NCI-H1105 (cell line): ENCODE results near the gene SLC35F4.

ENCODE experiments used
- DNase-seq: peaks from one replicate; lab custom pipeline; 2025; lab: John Stamatoyannopoulos, UW

The SLC35F4 gene

DNA sequence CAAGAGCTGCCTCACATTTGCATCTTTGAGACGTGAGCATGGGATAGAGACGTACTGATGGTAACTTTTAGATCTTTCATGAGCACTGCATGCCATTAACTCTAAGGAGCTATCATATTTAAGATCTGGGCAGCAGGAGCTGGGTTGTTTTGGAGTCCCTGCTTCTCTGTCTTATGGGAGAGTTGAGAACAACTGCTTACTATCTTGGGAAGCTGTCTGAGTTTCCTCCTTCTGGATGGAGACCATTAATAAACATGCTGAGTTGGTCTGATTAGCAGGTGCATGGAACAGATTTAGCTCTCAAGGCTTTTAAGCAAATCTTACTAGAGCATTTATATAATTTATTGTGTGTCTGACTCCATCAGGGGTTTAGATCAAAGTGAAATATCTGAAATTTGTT, 252.9 kb downstream of the SLC35F4 start:
- DNase-seq, result no peak

DNA sequence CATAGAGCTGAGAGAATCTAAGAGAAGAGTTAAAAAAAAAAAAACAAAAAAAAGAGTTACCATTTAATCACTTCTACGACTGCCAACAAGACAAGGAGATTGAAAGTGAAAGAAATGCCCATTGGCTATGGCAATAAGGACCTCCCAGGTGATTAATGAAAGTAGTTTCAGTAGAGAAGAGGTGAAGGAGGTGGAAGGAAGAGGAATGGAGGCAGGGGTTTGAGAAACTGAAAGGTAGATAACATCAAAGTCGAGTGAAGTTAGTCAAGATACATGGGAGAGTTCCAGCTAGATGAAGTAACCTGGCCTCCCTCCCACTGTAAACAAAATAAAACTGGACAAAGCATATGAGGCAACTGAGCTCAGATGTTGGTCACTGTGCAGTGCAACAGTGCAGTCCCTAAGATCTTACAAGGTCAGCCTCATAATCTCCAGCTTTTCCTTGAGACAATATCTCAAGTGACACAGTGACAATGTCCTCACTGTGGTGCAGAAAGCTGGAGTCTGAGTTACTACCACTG, 254.3 kb downstream of the SLC35F4 start:
- no peak for DNase-seq

DNA sequence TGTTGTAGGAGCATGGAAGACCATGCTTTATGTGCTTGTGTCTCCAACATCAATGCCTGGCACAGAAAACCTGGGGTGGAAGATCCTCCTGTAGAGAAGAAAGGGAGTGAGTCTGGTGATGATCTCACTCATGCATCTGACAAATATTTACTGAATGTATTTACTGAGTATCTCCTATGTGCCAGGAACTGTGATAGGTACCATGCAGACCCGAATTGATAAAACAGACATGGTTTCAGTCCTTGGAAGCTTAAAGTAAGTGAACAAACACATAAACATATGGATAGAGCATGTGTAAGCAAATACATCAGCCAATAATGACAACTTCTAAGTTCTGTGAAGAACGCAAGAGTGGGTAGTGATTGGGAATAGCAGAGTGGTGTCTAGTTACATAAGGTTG, 255.3 kb downstream of the SLC35F4 start:
- DNase-seq, result no peak

DNA sequence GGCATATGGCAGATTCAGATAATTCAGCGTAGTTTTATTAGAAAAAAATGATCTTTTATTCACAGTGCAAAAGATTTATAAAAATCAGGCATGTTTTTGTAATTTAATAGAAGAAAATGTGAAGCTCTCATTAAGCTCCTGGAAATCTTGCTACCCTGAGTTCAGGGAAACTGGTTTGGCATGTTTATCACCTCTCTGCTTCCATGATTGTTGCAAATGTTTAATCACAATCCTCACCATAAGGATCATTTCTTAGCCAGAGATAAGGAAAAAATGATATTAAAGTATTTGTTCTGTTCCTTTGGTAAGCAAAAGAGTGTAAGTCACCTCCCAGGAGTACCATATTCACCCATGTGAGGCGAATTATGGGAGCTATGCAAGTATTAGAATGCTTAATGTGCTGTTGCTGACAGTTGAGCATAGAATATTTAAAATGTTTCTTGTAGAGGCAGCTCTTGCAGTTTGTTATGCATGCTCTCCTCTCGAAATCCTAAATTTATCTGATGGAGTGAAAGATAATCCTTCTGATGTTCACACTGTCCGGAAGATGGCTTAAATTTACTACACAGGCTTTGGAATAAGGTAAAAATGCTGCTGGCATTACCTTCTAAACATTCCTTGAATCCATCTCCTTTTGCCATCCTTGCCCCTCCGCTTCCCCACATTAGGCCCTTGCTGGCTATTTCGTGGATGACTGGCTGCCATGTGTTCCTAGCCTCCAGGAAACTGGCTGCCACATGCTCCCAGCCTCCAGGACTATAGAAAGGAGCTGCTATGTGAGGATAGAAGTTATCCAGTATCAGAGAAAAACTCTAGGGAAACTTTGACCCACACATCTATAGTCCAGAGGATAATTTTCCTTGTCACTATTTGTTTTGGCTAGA, 256.5 kb downstream of the SLC35F4 start:
- no peak for DNase-seq

DNA sequence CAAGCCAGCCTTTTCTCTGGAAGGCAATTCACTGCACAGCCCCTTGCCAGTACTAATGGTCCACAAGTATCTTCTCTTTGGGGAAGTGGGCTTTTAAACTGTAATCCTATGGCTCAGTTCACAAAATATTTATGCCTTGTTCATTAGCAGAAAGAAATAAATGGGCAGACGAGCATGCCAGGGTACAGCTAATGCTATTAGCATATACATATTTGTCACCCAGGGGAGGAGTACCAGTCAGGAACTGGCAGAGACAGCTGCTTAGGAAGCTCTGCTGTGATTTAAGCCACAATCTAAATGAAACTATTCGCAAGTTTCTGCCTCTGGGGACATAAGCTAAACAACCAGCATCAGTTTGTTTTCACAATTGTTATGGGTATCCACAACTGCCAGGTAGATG, 258.8 kb downstream of the SLC35F4 start:
- no peak for DNase-seq

DNA sequence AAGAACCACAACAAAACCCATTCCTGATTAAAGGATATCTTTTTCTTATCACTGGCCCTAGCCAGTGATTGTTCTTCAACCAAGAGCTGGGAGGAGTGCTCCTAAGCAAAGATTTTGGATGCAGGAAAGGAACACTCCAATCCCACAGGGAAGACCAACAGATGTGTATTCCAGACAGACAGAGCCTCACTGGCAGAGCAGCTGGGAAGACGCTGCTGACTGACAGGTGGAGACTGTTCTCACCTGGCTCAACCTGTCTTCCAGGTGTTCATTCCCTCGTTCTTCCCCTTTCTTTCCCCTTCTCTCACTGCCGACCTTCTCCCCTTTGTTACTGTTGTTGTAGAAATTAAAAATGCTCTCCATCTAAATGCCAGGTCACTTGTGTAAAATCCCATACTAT, 282.5 kb downstream of the SLC35F4 start:
- DNase-seq, result no peak

DNA sequence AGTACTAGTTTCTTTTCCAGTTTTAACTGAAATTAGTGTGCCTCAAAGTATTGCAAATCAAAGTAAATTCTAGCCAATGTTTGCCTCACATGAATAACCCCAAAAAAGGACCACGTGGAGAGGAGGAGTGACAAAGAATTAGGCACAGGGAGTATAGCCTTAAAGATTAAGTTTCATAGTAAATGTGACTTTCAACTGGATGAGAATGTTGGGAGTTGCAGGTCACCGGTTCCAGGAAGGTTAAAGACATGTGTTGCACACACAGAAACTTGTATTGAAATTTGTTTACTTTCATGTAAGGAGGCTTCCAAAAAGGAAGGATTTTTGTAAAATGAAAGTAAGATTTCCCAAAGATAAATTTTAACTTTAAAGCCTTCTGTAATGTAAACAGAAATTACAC, 283.1 kb downstream of the SLC35F4 start:
- no peak for DNase-seq

DNA sequence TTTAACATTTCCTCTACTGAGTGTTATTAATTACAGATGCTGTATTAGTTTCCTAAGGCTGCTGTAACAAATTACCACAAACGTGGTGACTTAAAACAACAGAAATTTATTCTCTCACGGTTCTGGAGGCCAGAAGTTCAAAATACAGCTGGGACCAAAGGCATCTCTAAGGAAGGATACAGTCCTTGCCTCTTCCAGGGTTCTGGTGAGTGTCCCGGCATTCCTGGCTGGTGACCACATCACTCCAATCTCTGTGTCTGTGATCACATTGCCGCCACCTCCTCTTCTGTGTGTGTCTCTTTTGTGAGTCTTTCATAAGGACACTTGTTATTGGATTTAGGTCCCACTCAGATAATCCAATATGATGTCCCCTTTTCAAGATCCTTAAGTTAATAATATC, 287.1 kb downstream of the SLC35F4 start:
- no peak for DNase-seq

DNA sequence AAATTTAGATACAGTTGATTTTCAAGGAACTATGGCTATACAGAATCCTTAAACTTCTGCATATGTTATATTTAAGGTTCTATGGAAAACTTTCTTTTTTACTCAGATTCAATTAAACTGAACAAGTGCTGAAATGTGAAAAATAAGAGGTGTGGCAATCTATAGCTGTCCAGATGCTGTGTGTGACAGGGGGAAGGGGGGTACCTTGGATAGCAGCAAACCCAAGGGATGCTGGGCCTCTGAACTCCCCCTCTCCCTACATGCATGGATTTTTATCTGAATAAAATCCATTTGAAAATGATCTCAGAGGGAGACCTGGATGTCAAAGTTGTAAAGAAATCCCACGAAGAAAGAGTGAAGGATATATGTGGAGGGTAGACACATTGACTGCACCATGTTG, 289.4 kb downstream of the SLC35F4 start:
- no peak for DNase-seq

DNA sequence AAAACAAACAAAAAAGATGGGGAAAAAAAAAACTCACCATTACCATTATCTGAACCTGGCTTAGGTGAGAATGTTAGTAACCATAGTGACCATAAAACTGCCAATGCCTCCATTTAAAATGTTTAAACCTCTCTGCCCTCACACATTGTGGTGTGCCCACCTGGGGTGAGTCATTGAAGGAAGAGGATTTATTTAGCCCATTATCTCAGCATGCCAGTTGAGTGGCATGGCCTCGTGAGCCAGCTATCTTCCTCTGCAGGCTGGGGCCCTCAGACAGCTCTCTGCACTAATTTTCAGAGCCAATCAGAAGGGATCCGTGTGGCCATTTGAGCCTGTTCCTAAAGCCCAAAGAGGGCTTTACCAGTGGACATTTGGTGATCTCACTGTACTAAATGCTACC, 290.4 kb downstream of the SLC35F4 start:
- no peak for DNase-seq

DNA sequence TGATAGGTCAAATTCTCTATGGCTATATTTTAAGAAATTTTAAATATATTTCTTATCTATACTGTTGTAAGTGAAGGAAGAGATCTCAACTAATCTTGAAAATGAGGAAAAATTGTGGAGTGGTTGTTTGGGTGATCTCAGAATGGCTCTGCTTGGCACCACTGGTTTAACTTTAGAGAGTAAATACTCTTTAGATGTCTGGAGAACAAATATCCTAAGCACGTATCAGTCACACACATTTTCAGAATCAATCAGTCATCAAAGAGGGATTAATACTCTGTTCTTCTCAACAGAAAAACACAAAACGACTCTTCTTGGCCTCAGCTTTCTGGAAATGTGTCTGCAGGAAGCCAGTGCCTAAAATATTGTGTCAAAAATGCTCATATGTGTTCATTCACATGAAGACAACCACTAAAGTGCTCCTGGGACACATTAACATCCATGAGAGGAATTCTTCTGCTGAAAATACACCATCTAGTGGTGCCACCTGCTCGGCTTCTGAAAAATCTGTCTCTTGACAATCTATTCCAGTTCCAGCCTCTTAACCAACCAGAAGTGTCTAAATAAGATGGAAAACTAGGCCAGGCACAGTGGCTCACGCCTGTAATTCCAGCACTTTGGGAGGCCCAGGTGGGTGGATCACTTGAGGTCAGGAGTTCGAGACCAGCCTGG, 291.1 kb downstream of the SLC35F4 start:
- no peak for DNase-seq

DNA sequence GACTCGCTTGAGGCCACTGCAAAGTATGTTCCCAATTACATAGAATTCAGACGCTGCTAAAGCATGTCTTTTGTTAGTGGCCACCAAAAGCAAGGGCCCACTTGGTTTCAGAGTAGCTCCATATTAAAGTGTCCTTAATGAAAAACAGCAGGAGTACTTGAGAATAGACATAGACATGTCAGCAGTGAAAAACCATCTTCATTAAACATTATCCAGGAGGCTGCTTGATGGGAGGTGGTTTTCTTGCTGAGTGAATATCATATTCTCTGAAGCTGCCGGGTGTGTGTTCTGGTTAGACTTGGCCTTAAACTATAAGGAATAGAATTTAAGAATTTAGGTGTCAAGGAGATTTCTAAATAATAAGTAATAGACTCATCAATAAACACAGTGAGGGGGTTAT, 292.7 kb downstream of the SLC35F4 start:
- DNase-seq, result no peak

DNA sequence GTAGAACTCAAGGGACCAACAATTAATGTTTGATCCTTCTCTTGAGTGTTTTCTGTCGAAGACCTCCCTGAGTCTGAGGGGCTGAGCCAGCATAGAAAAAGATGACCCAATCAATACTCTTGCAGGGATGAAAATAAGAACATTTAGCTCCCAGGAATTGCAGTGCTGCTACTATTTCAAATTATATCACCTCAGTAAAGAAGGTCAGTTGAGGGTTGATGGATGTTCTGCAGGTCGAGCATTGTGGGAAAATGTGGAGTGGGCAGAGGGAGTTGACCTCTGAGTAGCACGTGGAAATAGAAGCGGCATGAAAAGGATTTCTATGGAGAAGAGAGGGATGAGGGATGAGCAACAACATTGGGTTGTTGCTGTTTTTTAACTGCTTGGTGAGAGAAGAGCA, 297.3 kb downstream of the SLC35F4 start:
- no peak for DNase-seq

DNA sequence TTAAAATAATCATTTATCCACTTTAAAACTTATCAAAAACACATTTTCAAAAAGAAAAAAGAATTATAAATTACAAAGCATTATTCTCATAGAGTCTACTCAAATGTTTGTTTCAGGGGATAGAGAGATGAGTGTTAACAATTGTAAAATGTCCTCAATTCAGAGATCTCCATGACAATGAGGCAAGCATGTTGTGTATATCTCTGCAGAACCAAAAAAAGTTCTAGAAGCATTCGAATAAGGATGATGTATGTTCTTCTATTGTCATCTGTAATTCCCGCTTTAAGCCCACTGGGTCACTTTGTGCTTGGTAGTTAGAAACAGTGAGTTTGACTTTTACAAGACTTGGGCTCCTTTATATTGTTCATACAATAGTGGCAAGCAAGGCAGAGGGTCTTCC, 298.7 kb downstream of the SLC35F4 start:
- DNase-seq, result no peak

DNA sequence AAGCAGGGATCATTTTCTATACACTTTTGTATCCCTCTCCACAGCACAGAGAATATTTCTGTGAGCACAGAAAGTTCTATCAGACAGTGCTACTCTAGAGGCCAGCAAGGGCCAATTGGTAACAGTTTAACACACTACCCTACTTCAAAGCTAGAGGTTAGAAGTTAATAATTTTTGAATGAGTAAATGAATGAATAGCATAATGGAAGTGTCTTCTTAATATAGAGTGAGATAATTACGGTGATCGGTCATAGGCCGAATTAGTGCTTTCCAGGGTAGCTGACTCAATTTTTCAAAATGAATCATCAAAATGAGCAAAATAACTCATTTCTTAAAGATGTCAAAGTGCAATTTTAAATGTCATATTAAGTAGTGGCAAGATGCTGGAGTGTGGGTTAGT, 305.2 kb downstream of the SLC35F4 start:
- DNase-seq, result no peak

DNA sequence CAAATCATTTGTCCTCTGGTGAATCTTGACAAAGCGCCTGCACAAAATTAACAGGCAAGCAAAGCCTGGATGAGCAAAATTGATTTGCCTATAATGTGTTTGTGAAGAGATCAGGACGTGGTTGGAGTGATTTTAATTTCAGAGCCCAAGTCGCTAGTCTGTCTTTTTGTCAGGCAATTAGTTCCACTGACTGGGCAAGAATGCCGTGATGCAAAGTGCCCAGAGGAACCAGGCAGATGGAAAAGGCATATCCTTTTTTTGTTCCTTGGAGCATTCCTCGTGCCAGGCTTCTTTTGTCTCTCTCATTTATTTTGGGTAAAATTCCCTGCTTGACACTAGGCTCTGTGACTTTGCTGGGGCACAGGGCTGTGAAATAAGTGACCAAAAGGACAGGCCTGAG, 306.3 kb downstream of the SLC35F4 start:
- DNase-seq, result no peak

DNA sequence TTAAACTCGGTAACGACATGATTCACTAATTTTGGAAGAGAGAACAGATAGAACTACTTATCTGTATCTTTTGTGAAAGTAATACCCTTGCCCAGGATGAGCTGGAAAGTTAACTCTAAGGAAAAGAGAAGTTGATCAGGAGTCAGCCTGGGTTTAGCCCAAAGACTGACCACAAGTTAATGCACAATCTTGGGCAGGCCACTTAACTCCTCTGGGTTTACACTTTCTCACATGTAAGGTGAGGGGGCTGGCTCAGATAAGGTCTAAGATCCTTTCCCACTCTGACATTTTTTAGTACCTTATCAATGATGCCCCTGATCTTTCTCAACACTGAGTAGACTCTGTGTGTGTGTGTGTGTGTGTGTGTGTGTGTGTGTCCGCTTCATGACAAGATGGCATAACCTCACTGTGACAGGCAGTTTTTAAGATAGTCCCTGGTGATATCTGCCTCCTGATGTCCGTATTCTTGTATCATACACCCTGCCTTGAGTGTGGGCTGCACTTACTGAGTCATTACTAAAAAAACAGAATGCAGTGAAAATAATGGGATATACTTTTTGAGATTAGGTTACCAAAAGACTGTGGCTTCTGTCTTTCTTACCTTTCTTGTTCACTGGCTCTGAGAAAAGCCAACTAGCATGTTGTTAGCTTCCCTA, 316.0 kb downstream of the SLC35F4 start:
- no peak for DNase-seq

DNA sequence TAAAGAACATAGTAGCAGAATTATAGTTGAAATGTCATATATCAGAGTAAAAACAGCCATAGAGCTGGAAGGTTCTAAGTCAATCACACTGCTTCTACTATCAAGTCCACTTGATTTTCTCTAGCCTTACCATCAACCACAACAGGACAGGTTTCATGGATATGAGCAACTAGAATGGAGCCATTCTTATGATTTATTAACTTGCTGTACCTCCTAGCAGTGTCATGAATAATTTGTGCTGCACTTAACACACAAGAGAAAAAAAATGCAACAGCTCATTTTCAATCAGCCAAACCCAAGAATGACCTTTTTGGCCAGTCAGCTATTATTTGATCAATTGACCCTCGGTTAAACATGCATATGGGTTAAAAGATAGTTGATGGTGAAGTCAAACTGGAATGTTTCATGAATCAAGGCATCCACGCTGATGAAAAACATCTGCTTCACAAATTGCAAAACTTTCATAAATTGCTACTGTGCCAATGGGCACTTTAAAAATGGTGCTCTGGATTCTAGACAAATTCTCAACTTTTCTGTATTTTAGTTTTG, 316.8 kb downstream of the SLC35F4 start:
- no peak for DNase-seq

DNA sequence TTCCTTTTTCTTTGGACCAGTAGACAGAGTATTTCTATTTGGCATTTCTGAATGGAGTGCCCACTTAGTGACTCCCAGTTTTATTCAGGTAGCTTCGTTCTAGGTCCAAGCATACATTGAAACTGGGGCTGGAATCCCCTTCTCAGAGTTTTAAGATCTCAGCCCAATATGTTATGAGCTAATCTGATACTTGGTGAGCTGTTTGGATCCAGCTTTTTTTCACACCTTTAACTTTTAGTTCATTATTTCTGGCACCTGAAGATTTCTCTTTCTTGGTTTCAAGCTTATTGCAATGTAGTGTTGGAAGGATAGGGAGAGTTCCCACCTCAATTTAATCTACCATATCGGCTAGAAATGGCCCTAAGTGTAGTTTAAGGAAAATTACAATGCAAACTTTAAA, 318.8 kb downstream of the SLC35F4 start:
- DNase-seq, result no peak

DNA sequence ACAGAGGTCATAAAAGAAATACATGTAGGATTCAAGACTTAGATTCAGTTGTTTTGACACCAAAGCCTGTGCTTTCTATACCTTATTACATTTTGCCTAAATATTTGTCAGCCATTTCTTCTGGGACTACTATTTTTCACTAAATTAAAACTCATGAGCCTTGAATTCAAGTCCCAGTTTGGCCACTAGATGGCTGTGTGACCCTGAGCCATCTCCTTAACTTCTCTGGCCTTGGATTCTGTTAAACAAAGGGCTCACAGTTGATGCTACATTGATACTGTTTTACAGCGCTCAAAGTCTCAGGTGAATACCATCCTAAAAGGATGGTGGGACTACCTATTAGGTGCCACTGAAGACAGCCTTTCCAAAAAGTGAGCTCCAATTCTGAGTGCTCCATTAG, 332.7 kb downstream of the SLC35F4 start:
- no peak for DNase-seq

DNA sequence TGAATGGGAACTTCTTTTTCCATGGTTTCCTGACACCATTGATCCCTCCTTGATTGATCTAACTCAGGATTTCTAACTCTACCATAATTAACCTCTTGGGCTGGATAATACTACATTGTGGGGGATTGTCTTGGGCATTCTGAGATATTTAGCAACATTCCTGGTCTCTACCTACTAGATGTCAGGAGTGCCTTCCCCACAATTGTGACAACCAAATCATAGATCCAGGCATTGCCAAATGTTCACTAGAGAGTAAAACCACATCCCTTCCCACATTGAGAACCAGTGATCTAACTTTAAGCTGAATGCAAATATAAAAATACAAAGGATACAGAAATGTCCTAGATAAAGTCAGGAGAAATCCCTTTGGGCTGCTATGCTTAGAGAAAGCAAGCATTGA, 335.3 kb downstream of the SLC35F4 start:
- DNase-seq, result no peak

DNA sequence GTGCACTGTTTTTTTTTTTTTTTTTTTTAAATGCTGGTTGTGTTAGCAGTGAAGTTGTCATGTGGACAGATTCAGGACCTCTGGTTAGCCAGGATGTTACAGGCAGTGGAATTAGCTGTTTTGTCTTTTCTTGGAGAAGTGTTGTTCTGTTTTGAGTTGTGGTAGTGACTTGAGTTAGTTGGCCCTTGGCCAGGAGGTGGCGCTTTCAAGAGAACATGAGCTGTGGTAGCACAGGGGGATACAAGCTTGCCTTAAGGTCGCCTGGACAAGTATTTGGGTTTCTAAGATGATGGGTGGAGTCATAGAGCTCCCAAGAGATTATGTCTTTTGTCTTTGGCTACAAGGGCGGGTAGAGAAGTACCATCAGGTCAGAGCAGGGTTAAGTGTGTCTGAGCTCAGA, 338.9 kb downstream of the SLC35F4 start:
- no peak for DNase-seq

DNA sequence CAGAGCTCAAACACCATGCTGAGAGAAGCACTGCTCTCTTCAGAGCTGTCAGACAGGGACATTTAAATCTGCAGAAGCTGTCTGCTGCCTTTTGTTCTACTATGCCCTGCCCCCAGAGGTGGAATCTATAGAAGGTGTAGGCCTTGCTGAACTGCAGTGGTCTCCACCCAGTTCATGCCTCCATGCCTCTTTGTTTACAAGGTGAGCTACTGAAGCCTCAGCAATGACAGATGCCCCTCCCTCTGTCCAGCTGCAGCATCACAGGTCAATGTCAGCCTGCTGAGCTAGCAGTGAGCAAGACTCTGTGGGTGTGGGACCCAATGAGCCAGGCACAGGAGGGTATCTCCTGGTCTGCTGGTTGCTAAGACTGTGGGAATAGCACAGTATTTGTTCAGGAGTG, 346.8 kb downstream of the SLC35F4 start:
- no peak for DNase-seq
